Suprapubic skin (tissue), 4 donors: Measurements from ENCODE around the gene NEK6. TPM values are rescaled to one million over a fixed set of nuclear protein-coding genes. Genes with fewer than 3 reads are reported as not detected.

Experiments
- DNase-seq, 2 donors: peaks; one replicate each; pipeline ENCODE4 v3.0.0-alpha.2; 2019; ENCODE audit warnings: low spot score in 2 of 2
- H3K27ac ChIP-seq: fragments of 200-600 bp; sonication (generic); one replicate; pipeline ENCODE4 v1.5.1; 2019
- H3K27me3 ChIP-seq: fragments of 200-600 bp; sonication (generic); one replicate; pipeline ENCODE4 v1.5.1; 2019
- H3K36me3 ChIP-seq: fragments of 200-600 bp; sonication (generic); one replicate; pipeline ENCODE4 v1.5.1; 2019
- H3K4me1 ChIP-seq: fragments of 200-600 bp; sonication (generic); one replicate; pipeline ENCODE4 v1.5.1; 2019
- H3K4me3 ChIP-seq: fragments of 200-600 bp; sonication (generic); one replicate; pipeline ENCODE4 v1.5.1; 2019; ENCODE audit warnings: mild to moderate bottlenecking
- H3K9me3 ChIP-seq: fragments of 200-600 bp; sonication (generic); one replicate; pipeline ENCODE4 v1.5.1; 2019
- EP300 ChIP-seq: sonication (generic); formaldehyde crosslinking; IDR thresholded peaks from one replicate; pipeline ENCODE4 v1.6.1; 2017; ENCODE audit warnings: antibody characterized with exemption
- POLR2A ChIP-seq, 2 donors: fragments of 450-650 bp; IDR thresholded peaks; one replicate each; pipeline ENCODE4 v1.6.1; 2017; ENCODE audit warnings: antibody characterized with exemption in 2 of 2, mild to moderate bottlenecking in 2 of 2, moderate library complexity in 2 of 2
- POLR2AphosphoS5 ChIP-seq, 3 donors: sonication (generic); formaldehyde crosslinking; IDR thresholded peaks; one replicate each; pipeline ENCODE4 v1.6.1; 2017; ENCODE audit warnings: antibody characterized with exemption in 3 of 3
- WGBS: methylation state at CpG from one replicate; pipeline ENCODE4 v1.1.5; 2018; 5-methylcytosine and 5-hydroxymethylcytosine counted together
- total RNA-seq, 4 donors: library from RNA; depleted of rRNA; stranded (reverse); fragments of >200 nt; gene quantifications; one replicate each; pipeline ENCODE4 v1.1.0, GENCODE V29; 2016
- TF ChIP-seq, protein P1 (sequence below), 2 donors: fragments of 200-600 bp in 1 of 2; fragments of 450-650 bp in 1 of 2; sonication (generic) in 1 of 2; IDR thresholded peaks; one replicate each; pipeline ENCODE4 v1.5.1; 2016 to 2019; ENCODE audit warnings: antibody characterized with exemption in 2 of 2, mild to moderate bottlenecking in 1 of 2, moderate library complexity in 1 of 2

NEK6 gene
- total RNA-seq, 4 donors from 2014 or later = 5.4 to 17.5 (median 10.6) TPM

DNA sequence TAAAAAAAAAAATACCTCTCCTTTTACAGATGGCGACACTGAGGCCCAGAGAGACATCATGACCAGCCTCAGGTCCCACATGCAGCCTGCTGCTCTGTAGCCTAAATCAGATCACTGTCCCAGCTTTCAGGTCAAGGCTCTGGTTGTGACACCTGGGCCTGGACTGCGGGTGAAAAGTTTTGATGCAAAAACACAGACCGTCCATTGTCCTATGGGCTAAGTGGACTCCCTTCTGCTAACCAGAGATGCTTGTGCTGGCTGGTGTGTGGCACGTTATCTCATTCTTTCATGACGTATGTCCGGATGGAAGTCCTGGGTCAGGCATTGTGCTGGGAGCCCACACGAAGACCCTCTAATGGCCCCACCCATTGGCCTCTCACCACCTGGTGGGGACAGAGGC lies 7.8 kb downstream of the NEK6 start:
- TF ChIP-seq, protein P1, sequence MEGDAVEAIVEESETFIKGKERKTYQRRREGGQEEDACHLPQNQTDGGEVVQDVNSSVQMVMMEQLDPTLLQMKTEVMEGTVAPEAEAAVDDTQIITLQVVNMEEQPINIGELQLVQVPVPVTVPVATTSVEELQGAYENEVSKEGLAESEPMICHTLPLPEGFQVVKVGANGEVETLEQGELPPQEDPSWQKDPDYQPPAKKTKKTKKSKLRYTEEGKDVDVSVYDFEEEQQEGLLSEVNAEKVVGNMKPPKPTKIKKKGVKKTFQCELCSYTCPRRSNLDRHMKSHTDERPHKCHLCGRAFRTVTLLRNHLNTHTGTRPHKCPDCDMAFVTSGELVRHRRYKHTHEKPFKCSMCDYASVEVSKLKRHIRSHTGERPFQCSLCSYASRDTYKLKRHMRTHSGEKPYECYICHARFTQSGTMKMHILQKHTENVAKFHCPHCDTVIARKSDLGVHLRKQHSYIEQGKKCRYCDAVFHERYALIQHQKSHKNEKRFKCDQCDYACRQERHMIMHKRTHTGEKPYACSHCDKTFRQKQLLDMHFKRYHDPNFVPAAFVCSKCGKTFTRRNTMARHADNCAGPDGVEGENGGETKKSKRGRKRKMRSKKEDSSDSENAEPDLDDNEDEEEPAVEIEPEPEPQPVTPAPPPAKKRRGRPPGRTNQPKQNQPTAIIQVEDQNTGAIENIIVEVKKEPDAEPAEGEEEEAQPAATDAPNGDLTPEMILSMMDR (IDR thresholded peaks at IDR 0.05) = no peak
- TF ChIP-seq POLR2A (IDR thresholded peaks at IDR 0.05) (no peak), EP300 (no peak), POLR2AphosphoS5 (IDR thresholded peaks at IDR 0.05) (no peak)
- Histone ChIP-seq H3K27ac (no peak overlapping the region), H3K4me3 (no peak overlapping the region), H3K36me3 (no peaks in the 10 kb centered on the region), H3K4me1 (peaks cover 64% of the 10 kb centered on the region), H3K9me3 (no peaks in the 10 kb centered on the region), H3K27me3 (no peaks in the 10 kb centered on the region)
- WGBS = 90% methylated on average over 3 of the region's 7 CpGs
- no peak for DNase-seq

DNA sequence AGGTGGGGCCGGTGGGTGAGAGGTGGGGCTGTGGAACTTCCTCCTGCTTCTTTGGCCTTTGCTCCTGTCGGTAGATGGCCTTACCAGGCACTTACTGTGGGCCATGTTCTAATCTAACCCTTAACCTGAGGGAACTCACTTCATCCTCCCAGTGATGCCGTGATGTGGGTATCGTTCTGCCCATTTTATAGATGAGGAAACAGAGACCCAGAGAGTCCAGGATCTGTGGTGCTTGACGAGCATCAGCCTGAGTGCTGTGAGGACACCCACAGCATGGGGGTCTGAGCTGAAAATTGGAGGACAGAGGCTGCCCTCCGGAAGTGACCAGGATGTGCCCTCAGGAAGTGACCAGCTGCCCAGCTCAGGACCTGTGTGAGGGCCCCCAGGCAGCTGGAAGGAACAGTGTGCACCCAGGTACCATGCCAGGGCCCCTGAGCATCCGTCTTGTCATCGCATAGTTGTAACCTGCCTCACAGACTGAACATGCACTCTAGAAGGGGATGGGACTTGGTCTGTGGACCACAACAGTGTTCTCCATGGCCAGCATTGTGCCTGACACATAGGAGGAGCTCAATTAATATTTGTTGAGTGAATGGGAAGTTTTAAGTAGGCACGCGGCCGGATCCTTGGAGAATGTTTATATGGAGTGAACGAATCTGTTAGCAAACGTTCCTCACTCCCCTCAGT lies 8.5 kb downstream of the NEK6 start:
- Histone ChIP-seq H3K4me3 (no peak overlapping the region), H3K9me3 (no peaks in the 10 kb centered on the region), H3K36me3 (no peaks in the 10 kb centered on the region), H3K27ac (peak overlapping the region; percentile 62), H3K27me3 (no peaks in the 10 kb centered on the region), H3K4me1 (peaks cover 68% of the 10 kb centered on the region)
- no peak for DNase-seq
- TF ChIP-seq POLR2AphosphoS5 (IDR thresholded peaks at IDR 0.05) (no peak), POLR2A (IDR thresholded peaks at IDR 0.05) (no peak), EP300 (no peak)
- TF ChIP-seq, protein P1 (IDR thresholded peaks at IDR 0.05) = no peak
- WGBS = 83% methylated on average over 13 of the region's 13 CpGs

DNA sequence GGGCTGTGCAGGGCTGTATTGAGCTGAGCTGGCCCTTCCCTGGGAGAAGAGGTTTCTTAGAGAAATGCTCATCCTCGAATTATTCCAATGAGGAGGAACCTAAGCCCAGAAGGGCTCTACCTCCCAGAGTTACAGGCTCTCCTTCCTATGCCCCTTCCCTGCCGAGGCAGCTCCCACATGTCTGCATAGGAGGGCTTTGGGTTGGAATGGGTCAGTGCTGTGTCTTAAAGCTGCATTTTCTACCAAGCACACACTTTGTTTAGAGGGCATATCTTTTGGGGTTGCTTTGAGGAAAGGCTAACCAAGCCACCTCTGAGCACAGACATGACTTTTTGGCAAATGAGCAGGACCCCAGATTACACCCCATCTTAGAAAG lies 9.1 kb downstream of the NEK6 start:
- Histone ChIP-seq H3K27ac (peak overlapping the region; percentile 62), H3K36me3 (no peaks in the 10 kb centered on the region), H3K9me3 (no peaks in the 10 kb centered on the region), H3K4me3 (no peak overlapping the region), H3K27me3 (no peaks in the 10 kb centered on the region), H3K4me1 (peaks cover 68% of the 10 kb centered on the region)
- DNase-seq = no peak
- 83% methylated on average over 1 of the region's 2 CpGs for WGBS
- TF ChIP-seq EP300 (no peak), POLR2A (IDR thresholded peaks at IDR 0.05) (no peak), POLR2AphosphoS5 (IDR thresholded peaks at IDR 0.05) (no peak)
- TF ChIP-seq, protein P1 (IDR thresholded peaks at IDR 0.05) = no peak

DNA sequence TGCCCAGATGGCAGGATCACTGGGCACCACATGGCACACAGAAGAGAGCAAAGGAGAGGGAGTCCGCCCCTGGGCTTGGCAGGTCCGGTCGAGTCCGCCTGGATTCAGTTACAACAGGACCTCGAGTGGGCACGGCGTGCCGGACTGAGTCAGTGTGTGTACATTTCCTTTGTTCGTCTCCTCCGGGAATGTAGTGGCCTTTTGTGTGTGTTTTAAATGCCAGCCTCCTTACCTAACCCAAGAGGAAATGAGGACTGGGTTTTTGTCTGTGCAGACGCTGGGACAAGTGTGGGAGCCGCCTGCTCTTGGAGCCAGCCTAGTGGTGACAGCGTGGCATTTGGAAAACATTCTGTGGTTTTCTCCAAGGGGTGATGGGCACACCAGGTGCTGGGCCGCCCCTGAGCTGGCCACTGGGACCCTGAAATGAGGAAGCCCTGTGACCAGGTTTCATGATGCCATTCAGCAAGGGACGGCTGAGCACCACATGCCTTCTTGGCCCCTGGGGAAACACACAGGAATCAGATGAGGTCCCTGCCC lies 9.6 kb downstream of the NEK6 start:
- 54% methylated on average over 15 of the region's 15 CpGs for WGBS
- H3K4me3 ChIP-seq = no peak overlapping the region

DNA sequence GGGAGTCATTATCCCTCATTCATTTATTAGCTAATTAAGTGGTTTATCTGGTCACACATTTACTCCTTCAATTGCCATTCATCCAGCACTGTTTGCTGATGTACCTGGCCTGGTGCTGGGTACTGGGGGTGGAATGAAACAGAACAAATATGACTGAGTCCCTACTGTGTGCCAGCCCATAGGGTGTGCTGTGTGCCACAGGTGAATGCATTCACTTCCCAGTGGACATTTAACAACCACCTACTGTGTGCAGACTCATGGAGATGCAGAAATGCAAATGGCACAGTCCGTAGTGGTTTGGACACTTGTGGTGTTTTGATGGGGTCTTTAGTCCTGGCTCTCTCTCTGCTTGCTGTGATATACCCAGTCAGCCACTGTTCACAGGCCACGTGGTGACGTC lies 10.5 kb downstream of the NEK6 start:
- H3K9me3 ChIP-seq = no peaks in the 10 kb centered on the region
- H3K4me3 ChIP-seq = no peak overlapping the region
- no peak for DNase-seq
- TF ChIP-seq POLR2AphosphoS5 (IDR thresholded peaks at IDR 0.05) = no peak
- TF ChIP-seq, protein P1 (IDR thresholded peaks at IDR 0.05) = no peak
- no peak for TF ChIP-seq POLR2A (IDR thresholded peaks at IDR 0.05)
- TF ChIP-seq EP300 = no peak
- WGBS = 96% methylated on average over 3 of the region's 3 CpGs
- H3K27ac ChIP-seq = peak overlapping the region; percentile 62
- H3K4me1 ChIP-seq = peaks cover 67% of the 10 kb centered on the region
- H3K36me3 ChIP-seq = no peaks in the 10 kb centered on the region
- H3K27me3 ChIP-seq = no peaks in the 10 kb centered on the region

More for the DNA sequence above, 9.6 kb downstream of the NEK6 start:
- Histone ChIP-seq H3K36me3 (no peaks in the 10 kb centered on the region), H3K9me3 (no peaks in the 10 kb centered on the region), H3K27ac (peak overlapping the region; percentile 62), H3K27me3 (no peaks in the 10 kb centered on the region), H3K4me1 (peaks cover 68% of the 10 kb centered on the region)
- no peak for DNase-seq
- TF ChIP-seq POLR2AphosphoS5 (IDR thresholded peaks at IDR 0.05) = peak in 1 of 3 donors; percentile 61
- TF ChIP-seq POLR2A (IDR thresholded peaks at IDR 0.05) = no peak
